ENCODE data around the gene MS4A15. TPM values are rescaled to one million over a fixed set of nuclear protein-coding genes. Genes with fewer than 3 reads are reported as not detected.

The MS4A15 gene
- total RNA-seq, 6 donors from 2014 or later, result 65.5 to 227 (median 120) TPM

DNA sequence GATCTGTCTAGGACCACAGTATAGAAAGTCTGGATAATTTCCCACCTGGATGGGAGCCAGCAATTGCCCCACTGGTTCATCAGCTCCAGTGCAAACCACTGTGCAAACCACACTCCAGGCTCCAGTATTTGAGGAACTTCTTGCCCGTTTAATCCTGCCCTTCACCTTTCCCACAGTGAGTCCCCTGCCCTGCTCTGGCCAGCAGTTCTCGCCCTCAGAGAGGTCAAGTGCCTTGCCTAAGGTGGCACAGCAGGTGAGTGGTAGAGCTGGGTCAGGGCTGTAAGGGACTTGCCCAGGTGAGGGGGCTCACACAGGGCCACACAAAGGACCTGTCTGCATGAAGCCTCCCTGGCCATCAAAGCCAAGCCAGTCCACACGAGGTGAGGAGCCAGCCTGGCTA lies 52.6 kb downstream of the MS4A15 start:
- 60 to 66% methylated on average over 3 of the region's 3 CpGs for WGBS, 2 donors
- H3K27me3 ChIP-seq, result no peaks in the 10 kb centered on the region
- no peaks in the 10 kb centered on the region for H3K9me3 ChIP-seq
- no peak overlapping the region for H3K4me3 ChIP-seq
- no peak for ATAC-seq (ENCODE audit: low FRiP score in 2 of 2)
- TF ChIP-seq, protein P1, sequence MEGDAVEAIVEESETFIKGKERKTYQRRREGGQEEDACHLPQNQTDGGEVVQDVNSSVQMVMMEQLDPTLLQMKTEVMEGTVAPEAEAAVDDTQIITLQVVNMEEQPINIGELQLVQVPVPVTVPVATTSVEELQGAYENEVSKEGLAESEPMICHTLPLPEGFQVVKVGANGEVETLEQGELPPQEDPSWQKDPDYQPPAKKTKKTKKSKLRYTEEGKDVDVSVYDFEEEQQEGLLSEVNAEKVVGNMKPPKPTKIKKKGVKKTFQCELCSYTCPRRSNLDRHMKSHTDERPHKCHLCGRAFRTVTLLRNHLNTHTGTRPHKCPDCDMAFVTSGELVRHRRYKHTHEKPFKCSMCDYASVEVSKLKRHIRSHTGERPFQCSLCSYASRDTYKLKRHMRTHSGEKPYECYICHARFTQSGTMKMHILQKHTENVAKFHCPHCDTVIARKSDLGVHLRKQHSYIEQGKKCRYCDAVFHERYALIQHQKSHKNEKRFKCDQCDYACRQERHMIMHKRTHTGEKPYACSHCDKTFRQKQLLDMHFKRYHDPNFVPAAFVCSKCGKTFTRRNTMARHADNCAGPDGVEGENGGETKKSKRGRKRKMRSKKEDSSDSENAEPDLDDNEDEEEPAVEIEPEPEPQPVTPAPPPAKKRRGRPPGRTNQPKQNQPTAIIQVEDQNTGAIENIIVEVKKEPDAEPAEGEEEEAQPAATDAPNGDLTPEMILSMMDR (IDR thresholded peaks at IDR 0.05), result no peak
- no peak for TF ChIP-seq EP300 (IDR thresholded peaks at IDR 0.05)
- TF ChIP-seq POLR2AphosphoS5 (IDR thresholded peaks at IDR 0.05), result no peak
- TF ChIP-seq POLR2A (IDR thresholded peaks at IDR 0.05), result no peak
- no peaks in the 10 kb centered on the region for H3K36me3 ChIP-seq
- H3K4me1 ChIP-seq, result peaks cover 0 to 8% (median 0%) of the 10 kb centered on the region in 4 donors
- no peak overlapping the region for H3K27ac ChIP-seq
- no peak for DNase-seq

DNA sequence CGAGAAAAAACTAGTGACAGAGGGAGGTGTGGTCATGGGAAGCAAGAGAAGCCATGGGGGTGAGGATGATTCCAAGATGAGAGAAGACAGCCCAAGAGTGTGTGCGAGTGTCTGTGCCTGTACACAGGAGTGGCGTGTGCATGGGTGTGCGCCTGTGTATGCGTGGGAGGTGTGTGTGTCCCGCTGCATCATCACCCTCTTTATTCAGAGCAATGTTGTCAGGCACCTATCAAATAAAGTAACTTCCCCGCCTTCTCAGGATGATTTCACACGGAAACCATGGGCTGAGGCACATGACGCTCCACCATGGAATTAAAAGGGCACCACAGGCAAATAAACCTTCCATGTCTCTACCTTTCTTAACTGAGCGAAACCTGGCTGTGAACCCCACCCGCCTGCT lies 53.0 kb downstream of the MS4A15 start:
- Histone ChIP-seq H3K27ac (no peak overlapping the region), H3K27me3 (no peaks in the 10 kb centered on the region), H3K4me1 (peaks cover 0 to 8% (median 0%) of the 10 kb centered on the region in 4 donors), H3K36me3 (no peaks in the 10 kb centered on the region), H3K4me3 (no peak overlapping the region), H3K9me3 (no peaks in the 10 kb centered on the region)
- WGBS, 2 donors, result 88 to 89% methylated on average over 10 to 11 of the region's 11 CpGs
- TF ChIP-seq EP300 (IDR thresholded peaks at IDR 0.05) (no peak), POLR2AphosphoS5 (IDR thresholded peaks at IDR 0.05) (no peak), POLR2A (IDR thresholded peaks at IDR 0.05) (no peak)
- TF ChIP-seq, protein P1 (IDR thresholded peaks at IDR 0.05), result no peak
- DNase-seq (no peak), ATAC-seq (ENCODE audit: low FRiP score in 2 of 2) (no peak)

DNA sequence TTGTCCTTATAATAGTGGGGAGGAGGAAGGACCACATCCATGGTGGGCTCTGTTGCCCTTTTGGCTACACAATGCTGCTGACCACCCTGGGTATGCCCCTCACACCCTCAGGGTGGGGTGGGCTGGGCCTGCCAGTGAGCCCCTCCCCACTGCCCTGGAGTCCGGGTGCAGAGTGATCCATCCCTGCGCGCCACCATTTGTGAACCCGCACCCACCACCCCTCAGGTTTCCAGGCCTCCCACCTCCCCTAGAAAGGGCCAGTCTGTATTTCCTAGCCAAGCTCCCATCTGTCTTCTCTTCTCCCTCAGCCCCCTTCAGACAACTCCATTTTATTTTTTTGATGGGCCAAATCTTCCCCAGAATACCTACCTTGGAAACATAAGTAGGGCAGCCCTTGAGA lies 53.5 kb downstream of the MS4A15 start:
- WGBS, 2 donors, result 92 to 100% methylated on average over 3 to 4 of the region's 4 CpGs
- Histone ChIP-seq H3K4me1 (peaks cover 0 to 8% (median 0%) of the 10 kb centered on the region in 4 donors), H3K36me3 (no peaks in the 10 kb centered on the region), H3K27me3 (no peaks in the 10 kb centered on the region), H3K9me3 (no peaks in the 10 kb centered on the region), H3K27ac (no peak overlapping the region), H3K4me3 (no peak overlapping the region)
- DNase-seq (no peak), ATAC-seq (ENCODE audit: low FRiP score in 2 of 2) (no peak)
- TF ChIP-seq EP300 (IDR thresholded peaks at IDR 0.05) (no peak), POLR2AphosphoS5 (IDR thresholded peaks at IDR 0.05) (no peak), POLR2A (IDR thresholded peaks at IDR 0.05) (no peak)
- TF ChIP-seq, protein P1 (IDR thresholded peaks at IDR 0.05), result no peak

DNA sequence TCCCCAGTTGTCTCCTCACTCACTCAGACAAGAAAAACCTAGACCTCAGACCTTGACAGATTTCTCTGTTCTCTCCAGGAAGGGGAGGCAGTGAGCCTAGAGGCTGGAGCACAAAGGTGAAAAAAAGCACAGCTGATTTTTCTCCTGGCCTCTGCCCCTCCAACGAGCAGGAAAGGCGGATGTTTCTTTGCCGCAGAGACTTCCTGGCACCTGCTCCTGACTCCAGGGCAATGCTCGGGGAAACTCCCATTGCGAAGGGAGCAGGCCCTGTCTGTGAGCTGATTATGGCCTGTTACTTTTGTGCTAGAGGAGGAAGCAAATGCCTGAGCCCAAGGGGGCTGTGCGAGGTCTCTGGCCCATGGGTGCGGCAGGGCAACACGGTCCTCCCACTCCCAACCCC lies 53.9 kb downstream of the MS4A15 start:
- no peaks in the 10 kb centered on the region for H3K9me3 ChIP-seq
- H3K27me3 ChIP-seq, result no peaks in the 10 kb centered on the region
- whole genome bisulfite sequencing, 2 donors, result 29 to 39% methylated on average over 3 to 8 of the region's 8 CpGs
- DNase-seq, result no peak
- TF ChIP-seq POLR2AphosphoS5 (IDR thresholded peaks at IDR 0.05) (no peak), EP300 (IDR thresholded peaks at IDR 0.05) (no peak), POLR2A (IDR thresholded peaks at IDR 0.05) (no peak)
- TF ChIP-seq, protein P1 (IDR thresholded peaks at IDR 0.05), result no peak
- H3K36me3 ChIP-seq, result no peaks in the 10 kb centered on the region
- no peak for ATAC-seq (ENCODE audit: low FRiP score in 2 of 2)
- H3K4me1 ChIP-seq, result peaks cover 0 to 8% (median 0%) of the 10 kb centered on the region in 4 donors
- H3K27ac ChIP-seq, result no peak overlapping the region
- H3K4me3 ChIP-seq, result no peak overlapping the region

DNA sequence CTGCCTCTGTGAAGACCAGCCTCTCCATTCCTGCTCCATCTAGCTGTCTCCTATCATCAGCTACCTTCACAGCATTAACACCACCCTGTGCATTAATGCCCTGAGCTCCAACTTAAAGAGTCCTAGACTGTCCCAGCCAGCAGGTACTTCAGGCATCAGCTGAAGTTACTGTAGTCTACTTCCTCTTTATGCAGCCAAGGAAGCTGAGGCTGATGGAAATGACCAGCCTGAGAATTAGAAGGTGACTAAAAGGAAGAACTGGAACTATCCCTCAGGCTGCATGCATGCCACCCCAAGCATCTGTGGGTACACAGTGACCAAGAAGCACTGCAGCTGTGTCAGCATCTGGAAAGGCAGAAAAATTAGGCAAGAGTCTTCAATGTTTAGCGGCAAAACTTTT lies 56.7 kb downstream of the MS4A15 start:
- TF ChIP-seq, protein P1 (IDR thresholded peaks at IDR 0.05), result no peak
- TF ChIP-seq POLR2AphosphoS5 (IDR thresholded peaks at IDR 0.05), result no peak
- no peak for TF ChIP-seq POLR2A (IDR thresholded peaks at IDR 0.05)
- TF ChIP-seq EP300 (IDR thresholded peaks at IDR 0.05), result no peak
- H3K4me3 ChIP-seq, result no peak overlapping the region
- no peaks in the 10 kb centered on the region for H3K27me3 ChIP-seq
- WGBS, 2 donors, result 87 to 100% methylated on average over 1 of the region's 1 CpG
- DNase-seq (no peak), ATAC-seq (ENCODE audit: low FRiP score in 2 of 2) (no peak)
- no peaks in the 10 kb centered on the region for H3K36me3 ChIP-seq
- no peak overlapping the region for H3K27ac ChIP-seq
- H3K9me3 ChIP-seq, result peaks cover 9 to 17% (median 12%) of the 10 kb centered on the region in 4 donors
- peaks cover 0 to 8% (median 0%) of the 10 kb centered on the region in 4 donors for H3K4me1 ChIP-seq

Measured in upper lobe of left lung (tissue), 6 donors.